Measurements from ENCODE around the gene EXOC6B.

- TF ChIP-seq CTCF (IDR thresholded peaks at IDR 0.05) = no peak
- no peak for TF ChIP-seq POLR2A (IDR thresholded peaks at IDR 0.05)
Observed at GRCh38 chr2:72205504-72205881, 620.3 kb downstream of the EXOC6B start.
